GM21529 (cell line): ENCODE results near the gene PRKAG2.
"Not testable (repeated sequence)": the region's sequence is repeated elsewhere in the genome, so short reads cannot be mapped to it uniquely, and the experiment has no call there.

ENCODE experiments used
- ATAC-seq: cut with Tn5 transposase; IDR thresholded peaks from one replicate; pipeline ENCODE4 v1.9.1; 2021; ENCODE audit not compliant: unreplicated experiment

Gene PRKAG2

GRCh38 chr7:151806204-151806603, 70.7 kb downstream of the PRKAG2 start:
- no peak for ATAC-seq

GRCh38 chr7:151805191-151805590, 71.7 kb downstream of the PRKAG2 start:
- no peak for ATAC-seq

GRCh38 chr7:151804756-151805155, 72.2 kb downstream of the PRKAG2 start:
- no peak for ATAC-seq

- no peak for ATAC-seq
These were observed 73.1 kb downstream of the PRKAG2 start for GRCh38 chr7:151803841-151804240.

GRCh38 chr7:151802469-151802846, 74.5 kb downstream of the PRKAG2 start:
- ATAC-seq = no peak

- no peak for ATAC-seq
These were observed 75.0 kb downstream of the PRKAG2 start for GRCh38 chr7:151801782-151802468.

- ATAC-seq = no peak
These were observed 75.6 kb downstream of the PRKAG2 start for GRCh38 chr7:151801291-151801690.

GRCh38 chr7:151800861-151801260, 76.1 kb downstream of the PRKAG2 start:
- ATAC-seq = no peak

GRCh38 chr7:151800391-151800790, 76.5 kb downstream of the PRKAG2 start:
- no peak for ATAC-seq

GRCh38 chr7:151799506-151799905, 77.4 kb downstream of the PRKAG2 start:
- no peak for ATAC-seq

GRCh38 chr7:151798851-151799448, 78.0 kb downstream of the PRKAG2 start:
- no peak for ATAC-seq

GRCh38 chr7:151797667-151798307, 79.1 kb downstream of the PRKAG2 start:
- not testable (repeated sequence) for ATAC-seq

- ATAC-seq = no peak
These were observed 79.9 kb downstream of the PRKAG2 start for GRCh38 chr7:151796871-151797537.

- ATAC-seq = no peak
These were observed 80.6 kb downstream of the PRKAG2 start for GRCh38 chr7:151796091-151796870.

- ATAC-seq = peak; percentile 86
These were observed 81.6 kb downstream of the PRKAG2 start for GRCh38 chr7:151795168-151795811.

- ATAC-seq = no peak
These were observed 82.3 kb downstream of the PRKAG2 start for GRCh38 chr7:151794508-151795167.

GRCh38 chr7:151793991-151794507, 82.9 kb downstream of the PRKAG2 start:
- ATAC-seq = no peak

GRCh38 chr7:151793531-151793951, 83.4 kb downstream of the PRKAG2 start:
- no peak for ATAC-seq

- no peak for ATAC-seq
These were observed 84.3 kb downstream of the PRKAG2 start for GRCh38 chr7:151792636-151793035.

- ATAC-seq = no peak
These were observed 84.8 kb downstream of the PRKAG2 start for GRCh38 chr7:151792086-151792485.
